ENCODE results near the gene STH.

STH gene

DNA sequence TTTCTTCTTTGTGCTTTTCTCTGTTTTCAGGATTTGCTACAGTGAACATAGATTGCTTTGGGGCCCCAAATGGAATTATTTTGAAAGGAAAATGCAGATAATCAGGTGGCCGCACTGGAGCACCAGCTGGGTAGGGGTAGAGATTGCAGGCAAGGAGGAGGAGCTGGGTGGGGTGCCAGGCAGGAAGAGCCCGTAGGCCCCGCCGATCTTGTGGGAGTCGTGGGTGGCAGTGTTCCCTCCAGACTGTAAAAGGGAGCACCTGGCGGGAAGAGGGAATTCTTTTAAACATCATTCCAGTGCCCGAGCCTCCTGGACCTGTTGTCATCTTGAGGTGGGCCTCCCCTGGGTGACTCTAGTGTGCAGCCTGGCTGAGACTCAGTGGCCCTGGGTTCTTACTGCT, 1.2 kb downstream of the STH start:
- TF ChIP-seq, protein P1, sequence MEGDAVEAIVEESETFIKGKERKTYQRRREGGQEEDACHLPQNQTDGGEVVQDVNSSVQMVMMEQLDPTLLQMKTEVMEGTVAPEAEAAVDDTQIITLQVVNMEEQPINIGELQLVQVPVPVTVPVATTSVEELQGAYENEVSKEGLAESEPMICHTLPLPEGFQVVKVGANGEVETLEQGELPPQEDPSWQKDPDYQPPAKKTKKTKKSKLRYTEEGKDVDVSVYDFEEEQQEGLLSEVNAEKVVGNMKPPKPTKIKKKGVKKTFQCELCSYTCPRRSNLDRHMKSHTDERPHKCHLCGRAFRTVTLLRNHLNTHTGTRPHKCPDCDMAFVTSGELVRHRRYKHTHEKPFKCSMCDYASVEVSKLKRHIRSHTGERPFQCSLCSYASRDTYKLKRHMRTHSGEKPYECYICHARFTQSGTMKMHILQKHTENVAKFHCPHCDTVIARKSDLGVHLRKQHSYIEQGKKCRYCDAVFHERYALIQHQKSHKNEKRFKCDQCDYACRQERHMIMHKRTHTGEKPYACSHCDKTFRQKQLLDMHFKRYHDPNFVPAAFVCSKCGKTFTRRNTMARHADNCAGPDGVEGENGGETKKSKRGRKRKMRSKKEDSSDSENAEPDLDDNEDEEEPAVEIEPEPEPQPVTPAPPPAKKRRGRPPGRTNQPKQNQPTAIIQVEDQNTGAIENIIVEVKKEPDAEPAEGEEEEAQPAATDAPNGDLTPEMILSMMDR (IDR thresholded peaks at IDR 0.05) = no peak
- Histone ChIP-seq H3K4me2 (ENCODE audit: low read length) (no peak overlapping the region), H3K4me3 (ENCODE audit: low read depth, low read length) (no peak overlapping the region), H3K9ac (no peak overlapping the region), H3K27ac (no peak overlapping the region), H3K79me2 (no peaks in the 10 kb centered on the region), H3K36me3 (ENCODE audit: control insufficient read depth, insufficient read depth, low read length) (no peaks in the 10 kb centered on the region), H3K27me3 (ENCODE audit: control insufficient read depth, insufficient read depth, low read length) (no peaks in the 10 kb centered on the region), H2AFZ (no peak overlapping the region), H3K4me1 (peaks cover 9% of the 10 kb centered on the region), H3K9me3 (ENCODE audit: control insufficient read depth, low read length) (no peaks in the 10 kb centered on the region)

DNA sequence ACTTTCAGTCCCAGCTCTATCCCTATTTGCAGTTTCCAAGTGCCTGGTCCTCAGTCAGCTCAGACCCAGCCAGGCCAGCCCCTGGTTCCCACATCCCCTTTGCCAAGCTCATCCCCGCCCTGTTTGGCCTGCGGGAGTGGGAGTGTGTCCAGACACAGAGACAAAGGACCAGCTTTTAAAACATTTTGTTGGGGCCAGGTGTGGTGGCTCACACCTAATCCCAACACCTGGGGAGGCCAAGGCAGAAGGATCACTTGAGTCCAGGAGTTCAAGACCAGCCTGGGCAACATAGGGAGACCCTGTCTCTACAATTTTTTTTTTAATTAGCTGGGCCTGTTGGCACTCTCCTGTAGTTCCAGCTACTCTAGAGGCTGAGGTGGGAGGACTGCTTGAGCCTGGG, 1.7 kb downstream of the STH start:
- no peak overlapping the region for H3K9ac ChIP-seq
- H3K9me3 ChIP-seq (ENCODE audit: control insufficient read depth, low read length) = no peaks in the 10 kb centered on the region
- peaks cover 9% of the 10 kb centered on the region for H3K4me1 ChIP-seq
- H2AFZ ChIP-seq = no peak overlapping the region
- TF ChIP-seq, protein P1 (IDR thresholded peaks at IDR 0.05) = no peak
- no peak overlapping the region for H3K4me2 ChIP-seq (ENCODE audit: low read length)
- no peaks in the 10 kb centered on the region for H3K36me3 ChIP-seq (ENCODE audit: control insufficient read depth, insufficient read depth, low read length)
- no peak overlapping the region for H3K4me3 ChIP-seq (ENCODE audit: low read depth, low read length)
- no peak overlapping the region for H3K27ac ChIP-seq
- H3K79me2 ChIP-seq = no peaks in the 10 kb centered on the region
- no peaks in the 10 kb centered on the region for H3K27me3 ChIP-seq (ENCODE audit: control insufficient read depth, insufficient read depth, low read length)

DNA sequence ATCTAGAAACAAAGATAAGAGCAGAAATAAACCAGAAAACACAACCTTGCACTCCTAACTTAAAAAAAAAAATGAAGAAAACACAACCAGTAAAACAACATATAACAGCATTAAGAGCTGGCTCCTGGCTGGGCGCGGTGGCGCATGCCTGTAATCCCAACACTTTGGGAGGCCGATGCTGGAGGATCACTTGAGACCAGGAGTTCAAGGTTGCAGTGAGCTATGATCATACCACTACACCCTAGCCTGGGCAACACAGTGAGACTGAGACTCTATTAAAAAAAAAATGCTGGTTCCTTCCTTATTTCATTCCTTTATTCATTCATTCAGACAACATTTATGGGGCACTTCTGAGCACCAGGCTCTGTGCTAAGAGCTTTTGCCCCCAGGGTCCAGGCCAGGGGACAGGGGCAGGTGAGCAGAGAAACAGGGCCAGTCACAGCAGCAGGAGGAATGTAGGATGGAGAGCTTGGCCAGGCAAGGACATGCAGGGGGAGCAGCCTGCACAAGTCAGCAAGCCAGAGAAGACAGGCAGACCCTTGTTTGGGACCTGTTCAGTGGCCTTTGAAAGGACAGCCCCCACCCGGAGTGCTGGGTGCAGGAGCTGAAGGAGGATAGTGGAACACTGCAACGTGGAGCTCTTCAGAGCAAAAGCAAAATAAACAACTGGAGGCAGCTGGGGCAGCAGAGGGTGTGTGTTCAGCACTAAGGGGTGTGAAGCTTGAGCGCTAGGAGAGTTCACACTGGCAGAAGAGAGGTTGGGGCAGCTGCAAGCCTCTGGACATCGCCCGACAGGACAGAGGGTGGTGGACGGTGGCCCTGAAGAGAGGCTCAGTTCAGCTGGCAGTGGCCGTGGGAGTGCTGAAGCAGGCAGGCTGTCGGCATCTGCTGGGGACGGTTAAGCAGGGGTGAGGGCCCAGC, 2.6 kb downstream of the STH start:
- Histone ChIP-seq H3K4me1 (peaks cover 9% of the 10 kb centered on the region), H3K27me3 (ENCODE audit: control insufficient read depth, insufficient read depth, low read length) (no peaks in the 10 kb centered on the region), H2AFZ (no peak overlapping the region), H3K4me2 (ENCODE audit: low read length) (no peak overlapping the region), H3K79me2 (no peaks in the 10 kb centered on the region), H3K27ac (no peak overlapping the region), H3K36me3 (ENCODE audit: control insufficient read depth, insufficient read depth, low read length) (no peaks in the 10 kb centered on the region), H3K9me3 (ENCODE audit: control insufficient read depth, low read length) (no peaks in the 10 kb centered on the region), H3K4me3 (ENCODE audit: low read depth, low read length) (no peak overlapping the region), H3K9ac (no peak overlapping the region)
- TF ChIP-seq, protein P1 (IDR thresholded peaks at IDR 0.05) = no peak

DNA sequence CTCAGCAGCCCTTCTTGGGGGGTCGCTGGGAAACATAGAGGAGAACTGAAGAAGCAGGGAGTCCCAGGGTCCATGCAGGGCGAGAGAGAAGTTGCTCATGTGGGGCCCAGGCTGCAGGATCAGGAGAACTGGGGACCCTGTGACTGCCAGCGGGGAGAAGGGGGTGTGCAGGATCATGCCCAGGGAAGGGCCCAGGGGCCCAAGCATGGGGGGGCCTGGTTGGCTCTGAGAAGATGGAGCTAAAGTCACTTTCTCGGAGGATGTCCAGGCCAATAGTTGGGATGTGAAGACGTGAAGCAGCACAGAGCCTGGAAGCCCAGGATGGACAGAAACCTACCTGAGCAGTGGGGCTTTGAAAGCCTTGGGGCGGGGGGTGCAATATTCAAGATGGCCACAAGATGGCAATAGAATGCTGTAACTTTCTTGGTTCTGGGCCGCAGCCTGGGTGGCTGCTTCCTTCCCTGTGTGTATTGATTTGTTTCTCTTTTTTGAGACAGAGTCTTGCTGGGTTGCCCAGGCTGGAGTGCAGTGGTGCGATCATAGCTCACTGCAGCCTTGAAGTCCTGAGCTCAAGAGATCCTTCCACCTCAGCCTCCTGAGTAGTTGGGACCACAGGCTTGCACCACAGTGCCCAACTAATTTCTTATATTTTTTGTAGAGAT, 3.4 kb downstream of the STH start:
- no peaks in the 10 kb centered on the region for H3K9me3 ChIP-seq (ENCODE audit: control insufficient read depth, low read length)
- H3K79me2 ChIP-seq = no peaks in the 10 kb centered on the region
- no peaks in the 10 kb centered on the region for H3K36me3 ChIP-seq (ENCODE audit: control insufficient read depth, insufficient read depth, low read length)
- no peak overlapping the region for H3K27ac ChIP-seq
- H3K4me3 ChIP-seq (ENCODE audit: low read depth, low read length) = no peak overlapping the region
- no peak overlapping the region for H3K9ac ChIP-seq
- TF ChIP-seq, protein P1 (IDR thresholded peaks at IDR 0.05) = peak; percentile 98
- H3K4me2 ChIP-seq (ENCODE audit: low read length) = no peak overlapping the region
- H2AFZ ChIP-seq = no peak overlapping the region
- H3K27me3 ChIP-seq (ENCODE audit: control insufficient read depth, insufficient read depth, low read length) = no peaks in the 10 kb centered on the region
- peaks cover 9% of the 10 kb centered on the region for H3K4me1 ChIP-seq
